ENCODE data around the gene GRIA1.

The GRIA1 gene

GRCh38 chr5:153555420-153556114 lies 65.1 kb downstream of the GRIA1 start:
- TF ChIP-seq CTCF (IDR thresholded peaks at IDR 0.05; ENCODE audit: extremely low read depth, missing control alignments) = no peak
- no peak for DNase-seq (ENCODE audit: low spot score)

GRCh38 chr5:153558957-153559356 lies 68.5 kb downstream of the GRIA1 start:
- no peak for TF ChIP-seq CTCF (IDR thresholded peaks at IDR 0.05; ENCODE audit: extremely low read depth, missing control alignments)
- no peak for DNase-seq (ENCODE audit: low spot score)

- no peak for TF ChIP-seq CTCF (IDR thresholded peaks at IDR 0.05; ENCODE audit: extremely low read depth, missing control alignments)
- DNase-seq (ENCODE audit: low spot score) = no peak
Measured at GRCh38 chr5:153559926-153560325, 69.5 kb downstream of the GRIA1 start.

- no peak for TF ChIP-seq CTCF (IDR thresholded peaks at IDR 0.05; ENCODE audit: extremely low read depth, missing control alignments)
- DNase-seq (ENCODE audit: low spot score) = no peak
Measured at GRCh38 chr5:153562189-153562588, 71.7 kb downstream of the GRIA1 start.

GRCh38 chr5:153565822-153566221 lies 75.4 kb downstream of the GRIA1 start:
- no peak for DNase-seq (ENCODE audit: low spot score)
- no peak for TF ChIP-seq CTCF (IDR thresholded peaks at IDR 0.05; ENCODE audit: extremely low read depth, missing control alignments)

- no peak for DNase-seq (ENCODE audit: low spot score)
- no peak for TF ChIP-seq CTCF (IDR thresholded peaks at IDR 0.05; ENCODE audit: extremely low read depth, missing control alignments)
Measured at GRCh38 chr5:153569036-153569435, 78.6 kb downstream of the GRIA1 start.

GRCh38 chr5:153571162-153571561 lies 80.7 kb downstream of the GRIA1 start:
- DNase-seq (ENCODE audit: low spot score) = no peak
- TF ChIP-seq CTCF (IDR thresholded peaks at IDR 0.05; ENCODE audit: extremely low read depth, missing control alignments) = no peak
